Mammary microvascular endothelial cell (primary cell): ENCODE data around the gene STRN4. TPM values are rescaled to one million over a fixed set of nuclear protein-coding genes. Genes with fewer than 3 reads are reported as not detected.

Source experiments
- total RNA-seq: library from RNA; depleted of rRNA; stranded (reverse); fragments of >200 nt; gene quantifications from 2 replicates; pipeline ENCODE4 v1.2.3, GENCODE V29; 2015

STRN4 gene
- total RNA-seq: 68.0 and 78.3 TPM in 2 replicates

GRCh38 chr19:46746281-46747057 is at the start of gene STRN4:
Gene STRN4 (minus strand): TSS chr19:46746450. CDS start chr19:46746430, 20 bp downstream.

GRCh38 chr19:46788262-46788967 is 42.2 kb upstream of the STRN4 start, which contains the start of gene SLC1A5:
Gene SLC1A5 (minus strand): TSS chr19:46788594. CDS start chr19:46787965, 629 bp downstream.

GRCh38 chr19:46745521-46746280 is 549 bp downstream of the STRN4 start, which contains the start of gene FKRP:
Gene FKRP (plus strand): TSS chr19:46746057. CDS start chr19:46755451, 9,394 bp downstream.

GRCh38 chr19:46717034-46717715 is 29.1 kb downstream of the STRN4 start, which contains the start of gene PRKD2:
Gene PRKD2 (minus strand): TSS chr19:46717114. CDS start chr19:46716370, 744 bp downstream.

Other genes starting within 250 kb of the STRN4 start
- 296 and 299 TPM in 2 replicates for gene CALM3, start 145.1 kb downstream of the STRN4 start, total RNA-seq
- 0.67 and 2.7 TPM in 2 replicates for gene PTGIR, start 121.4 kb downstream of the STRN4 start, total RNA-seq
- gene GNG8, start 110.2 kb downstream of the STRN4 start, total RNA-seq: not detected in 2 replicates
- gene DACT3, start 85.3 kb downstream of the STRN4 start, total RNA-seq: 0.20 and 0.33 TPM in 2 replicates
- 48.8 and 53.1 TPM in 2 replicates for gene PRKD2, start 29.3 kb downstream of the STRN4 start, total RNA-seq
- 23.0 and 24.8 TPM in 2 replicates for gene FKRP, start 393 bp downstream of the STRN4 start, total RNA-seq
- 98.3 and 101 TPM in 2 replicates for gene SLC1A5, start 42.1 kb upstream of the STRN4 start, total RNA-seq
- 277 and 285 TPM in 2 replicates for gene AP2S1, start 104.4 kb upstream of the STRN4 start, total RNA-seq
- gene ARHGAP35, start 114.5 kb upstream of the STRN4 start, total RNA-seq: 19.3 and 22.4 TPM in 2 replicates